CD14-positive monocyte (primary cell): ENCODE results near the gene USP11. TPM values are rescaled to one million over a fixed set of nuclear protein-coding genes. Genes with fewer than 3 reads are reported as not detected.

Experiments used
- DNase-seq, 3 donors: peaks; one replicate each; pipeline ENCODE4 v3.0.0-alpha.2; 2011 to 2022
- H2AFZ ChIP-seq: 2 replicates; pipeline ENCODE4 v1.6.0; 2012; ENCODE audit warnings: mild to moderate bottlenecking, low read depth, low read length, inconsistent platforms; ENCODE audit not compliant: insufficient read depth, poor library complexity, severe bottlenecking
- H3K27ac ChIP-seq, 2 donors: 1 replicate in 1 of 2; 2 replicates in 1 of 2; pipeline ENCODE4 v1.5.1; 2012 to 2013; ENCODE audit warnings: low read length in 2 of 2, control low read depth in 1 of 2, inconsistent platforms in 1 of 2, low read depth in 1 of 2, mild to moderate bottlenecking in 1 of 2
- H3K27me3 ChIP-seq, 2 donors: one replicate each; pipeline versions ENCODE4 v1.6.0 to v1.6.1; 2011 to 2013; ENCODE audit warnings: low read length in 2 of 2; ENCODE audit not compliant: control insufficient read depth in 2 of 2, insufficient read depth in 2 of 2
- H3K36me3 ChIP-seq, 2 donors: replicated peaks in 1 of 2; 1 replicate in 1 of 2; 2 replicates in 1 of 2; pipeline versions ENCODE4 v1.5.1 to v1.6.1; 2012 to 2013; ENCODE audit warnings: low read length in 2 of 2, control low read depth in 1 of 2, inconsistent platforms in 1 of 2, mild to moderate bottlenecking in 1 of 2; ENCODE audit not compliant: insufficient read depth in 2 of 2, control insufficient read depth in 1 of 2
- H3K4me1 ChIP-seq, 2 donors: 1 replicate in 1 of 2; 2 replicates in 1 of 2; pipeline versions ENCODE4 v1.5.1 to v1.6.1; 2012 to 2013; ENCODE audit warnings: low read length in 2 of 2, control low read depth in 1 of 2, inconsistent platforms in 1 of 2, mild to moderate bottlenecking in 1 of 2, moderate library complexity in 1 of 2; ENCODE audit not compliant: insufficient read depth in 2 of 2, control insufficient read depth in 1 of 2
- H3K4me2 ChIP-seq: replicated peaks from 2 replicates; pipeline ENCODE3; 2012; ENCODE audit warnings: low read length, moderate library complexity, mild to moderate bottlenecking; ENCODE audit not compliant: poor library complexity, severe bottlenecking; ENCODE audit errors: extremely low read depth
- H3K4me3 ChIP-seq, 3 experiments: fragments of 200-600 bp in 1 of 3; sonication (generic) in 1 of 3; replicated peaks in 1 of 3; 1 replicate in 2 of 3; 2 replicates in 1 of 3; pipeline ENCODE4 v1.5.1; 2011 to 2013; ENCODE audit warnings: low read length in 3 of 3, mild to moderate bottlenecking in 3 of 3, control low read depth in 2 of 3, low read depth in 2 of 3, inconsistent platforms in 1 of 3, moderate library complexity in 1 of 3
- H3K79me2 ChIP-seq: 2 replicates; pipeline ENCODE4 v1.6.0; 2012; ENCODE audit warnings: mild to moderate bottlenecking, control low read depth, inconsistent platforms, low read length, moderate library complexity; ENCODE audit not compliant: insufficient read depth
- H3K9ac ChIP-seq: 2 replicates; pipeline ENCODE4 v1.6.0; 2017; ENCODE audit warnings: low read length, mild to moderate bottlenecking; ENCODE audit not compliant: insufficient read depth, poor library complexity, severe bottlenecking
- H3K9me3 ChIP-seq, 2 donors: replicated peaks in 1 of 2; 1 replicate in 1 of 2; 2 replicates in 1 of 2; pipeline versions ENCODE4 v1.5.1 to v1.6.1; 2012 to 2013; ENCODE audit warnings: low read length in 2 of 2, control low read depth in 1 of 2; ENCODE audit not compliant: control insufficient read depth in 1 of 2, insufficient read depth in 1 of 2
- H4K20me1 ChIP-seq: 2 replicates; pipeline ENCODE4 v1.6.0; 2012; ENCODE audit warnings: mild to moderate bottlenecking, low read length, control low read depth, moderate library complexity; ENCODE audit not compliant: insufficient read depth
- H3K27ac Mint-ChIP-seq, 7 donors: one replicate each; pipeline ENCODE4 v1.8.0; 2020; ENCODE audit warnings: mild to moderate bottlenecking in 7 of 7, mixed read lengths in 7 of 7, moderate library complexity in 6 of 7, inconsistent platforms in 2 of 7
- H3K27me3 Mint-ChIP-seq, 3 donors: one replicate each; pipeline ENCODE4 v1.8.0; 2021 to 2022; ENCODE audit warnings: low read depth in 3 of 3, mild to moderate bottlenecking in 3 of 3, mixed read lengths in 3 of 3, moderate library complexity in 3 of 3, inconsistent platforms in 1 of 3
- H3K36me3 Mint-ChIP-seq, 2 donors: one replicate each; pipeline ENCODE4 v1.8.0; 2020; ENCODE audit warnings: mixed read lengths in 2 of 2, inconsistent platforms in 1 of 2, mild to moderate bottlenecking in 1 of 2
- H3K4me1 Mint-ChIP-seq: one replicate; pipeline ENCODE4 v1.8.0; 2020; ENCODE audit warnings: mild to moderate bottlenecking, mixed read lengths
- H3K4me3 Mint-ChIP-seq, 2 donors: one replicate each; pipeline ENCODE4 v1.8.0; 2020; ENCODE audit warnings: mild to moderate bottlenecking in 2 of 2, mixed read lengths in 2 of 2, moderate library complexity in 1 of 2
- H3K9me3 Mint-ChIP-seq, 7 donors: one replicate each; pipeline ENCODE4 v1.8.0; 2020 to 2022; ENCODE audit warnings: mixed read lengths in 7 of 7, mild to moderate bottlenecking in 6 of 7, moderate library complexity in 6 of 7, inconsistent platforms in 2 of 7
- WGBS: methylation state at CpG from one replicate; pipeline ENCODE4 v1.1.5; 2013; ENCODE audit warnings: missing lambda C conversion rate; ENCODE audit not compliant: insufficient coverage; 5-methylcytosine and 5-hydroxymethylcytosine counted together
- intact Hi-C, 2 donors: fragments of 100-400 bp; cut with micrococcal nuclease; formaldehyde crosslinking; loops; one replicate each; pipeline versions ENCODE4 v1.15.0 to v1.15.1; 2023
- polyA plus RNA-seq, 3 donors: library from polyadenylated mRNA; depleted of rRNA in 1 of 3; unstranded in 2 of 3; stranded (reverse) in 1 of 3; fragments of 300-500 nt in 2 of 3; fragments of >200 nt in 1 of 3; fragmentation: Illumina TruSeq in 2 of 3; gene quantifications; 1 replicate in 2 of 3; 2 replicates in 1 of 3; pipeline ENCODE4 v1.2.3, GENCODE V29; 2012 to 2021
- TF ChIP-seq, protein P1 (sequence below): fragments of 200-600 bp; IDR thresholded peaks from one replicate; pipeline ENCODE4 v1.8.0; 2022; ENCODE audit warnings: antibody characterized with exemption, mild to moderate bottlenecking

USP11 gene
- polyA plus RNA-seq, 3 donors, result 6.7 to 9.7 (median 8.8) TPM

DNA sequence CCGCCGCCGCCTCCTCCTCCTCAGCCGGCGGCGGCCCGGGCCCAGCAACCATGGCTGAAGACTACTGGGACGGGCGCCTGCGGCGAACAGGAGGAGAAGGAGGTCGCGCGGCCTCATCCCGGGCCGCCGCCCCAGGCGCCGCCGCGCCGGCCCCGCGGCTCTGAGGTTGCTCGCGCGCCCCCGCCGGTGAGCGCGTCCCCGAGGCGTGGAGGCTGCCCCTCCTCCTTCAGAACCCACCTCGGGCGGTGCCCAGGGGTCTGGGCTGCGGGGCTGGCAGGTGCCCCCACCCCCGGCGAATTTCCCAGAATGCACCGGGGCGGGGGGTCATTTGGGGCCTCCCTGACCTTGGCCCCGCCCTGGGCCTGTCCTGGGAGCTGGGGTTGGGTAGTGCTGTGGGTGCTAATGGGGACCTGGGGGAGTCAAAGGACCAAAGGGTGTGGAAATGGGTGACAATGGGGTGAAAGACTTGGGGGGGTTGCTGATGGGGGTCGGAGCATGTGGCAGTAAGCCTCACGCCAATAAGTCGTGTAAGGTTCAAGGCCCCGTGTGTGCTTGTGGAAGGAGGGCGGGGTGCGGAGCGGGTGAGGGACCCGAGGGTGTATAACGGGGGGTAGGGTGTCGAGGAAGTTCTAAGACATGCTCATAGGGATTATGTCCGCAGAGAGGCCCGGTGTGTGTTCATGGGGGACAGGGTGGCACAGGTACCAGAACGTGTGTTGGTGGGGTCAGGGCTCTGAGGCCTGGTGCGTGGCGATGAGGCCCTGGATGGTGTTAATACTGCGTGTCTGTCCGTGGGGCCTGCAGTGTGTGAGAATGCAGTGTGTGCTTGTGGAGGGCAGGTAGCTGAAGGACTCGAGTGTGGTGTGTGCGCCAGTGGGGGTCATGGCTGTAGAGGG is 13.6 kb upstream of the USP11 start:
- Histone ChIP-seq H3K9me3 (no peaks in the 10 kb centered on the region), H3K36me3 (peaks cover 28 to 47% of the 10 kb centered on the region in 2 donors), H3K27ac (peak overlapping the region; percentile 95 to 98), H3K79me2 (peaks cover 37% of the 10 kb centered on the region), H4K20me1 (peaks cover 72% of the 10 kb centered on the region), H3K27me3 (no peaks in the 10 kb centered on the region), H3K9ac (peak overlapping the region; percentile 92), H3K4me2 (peak overlapping the region; percentile 88), H2AFZ (peak overlapping the region; percentile 79), H3K4me1 (peaks cover 28 to 39% of the 10 kb centered on the region in 2 donors), H3K4me3 (peak overlapping the region; percentile 71 to 88 (median 79))
- peaks cover 45% of the 10 kb centered on the region for H3K4me1 Mint-ChIP-seq
- WGBS, result under 1% methylated on average over 41 of the region's 60 CpGs
- H3K27ac Mint-ChIP-seq, result peak overlapping the region; percentile 79 to 98 (median 91)
- H3K9me3 Mint-ChIP-seq, result peaks cover 0 to 14% (median 0%) of the 10 kb centered on the region in 7 donors
- TF ChIP-seq, protein P1, sequence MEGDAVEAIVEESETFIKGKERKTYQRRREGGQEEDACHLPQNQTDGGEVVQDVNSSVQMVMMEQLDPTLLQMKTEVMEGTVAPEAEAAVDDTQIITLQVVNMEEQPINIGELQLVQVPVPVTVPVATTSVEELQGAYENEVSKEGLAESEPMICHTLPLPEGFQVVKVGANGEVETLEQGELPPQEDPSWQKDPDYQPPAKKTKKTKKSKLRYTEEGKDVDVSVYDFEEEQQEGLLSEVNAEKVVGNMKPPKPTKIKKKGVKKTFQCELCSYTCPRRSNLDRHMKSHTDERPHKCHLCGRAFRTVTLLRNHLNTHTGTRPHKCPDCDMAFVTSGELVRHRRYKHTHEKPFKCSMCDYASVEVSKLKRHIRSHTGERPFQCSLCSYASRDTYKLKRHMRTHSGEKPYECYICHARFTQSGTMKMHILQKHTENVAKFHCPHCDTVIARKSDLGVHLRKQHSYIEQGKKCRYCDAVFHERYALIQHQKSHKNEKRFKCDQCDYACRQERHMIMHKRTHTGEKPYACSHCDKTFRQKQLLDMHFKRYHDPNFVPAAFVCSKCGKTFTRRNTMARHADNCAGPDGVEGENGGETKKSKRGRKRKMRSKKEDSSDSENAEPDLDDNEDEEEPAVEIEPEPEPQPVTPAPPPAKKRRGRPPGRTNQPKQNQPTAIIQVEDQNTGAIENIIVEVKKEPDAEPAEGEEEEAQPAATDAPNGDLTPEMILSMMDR, result no peak
- peak; percentile 3 to 33 (median 31) for DNase-seq
- intact Hi-C loops, result loop anchor here in 1 of 2 donors (2.0 kb wide), 1 partner anchor 14 kb away; the partner anchor contains the start of gene USP11
- H3K27me3 Mint-ChIP-seq, result peaks cover 0 to 21% (median 0%) of the 10 kb centered on the region in 3 donors
- peaks cover 38 to 51% of the 10 kb centered on the region in 2 donors for H3K36me3 Mint-ChIP-seq
- H3K4me3 Mint-ChIP-seq, result peak overlapping the region; percentile 89 to 91

DNA sequence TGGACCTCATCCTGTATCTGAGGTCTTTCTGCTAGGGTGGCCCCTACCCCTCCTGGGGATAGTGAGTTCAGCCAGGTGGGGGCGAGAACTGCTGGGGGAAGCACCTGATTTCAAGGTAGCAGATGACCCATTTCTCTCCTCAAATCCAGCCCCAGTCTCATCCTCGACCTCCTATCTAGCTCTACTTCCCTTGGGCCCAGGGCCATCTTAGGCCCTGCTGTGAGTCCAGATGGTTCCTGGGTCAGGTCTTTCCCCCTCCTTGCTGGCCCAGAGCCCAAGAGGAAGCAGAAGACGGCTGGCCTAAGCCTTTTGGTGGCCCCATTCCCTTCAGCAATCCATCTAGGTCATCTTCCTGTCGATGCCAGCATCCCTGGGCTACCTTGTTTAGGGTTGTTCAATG is 11.1 kb upstream of the USP11 start:
- TF ChIP-seq, protein P1, result no peak
- Histone ChIP-seq H3K9ac (no peak overlapping the region), H3K27me3 (no peaks in the 10 kb centered on the region), H3K79me2 (peaks cover 37% of the 10 kb centered on the region), H3K27ac (peak overlapping the region; percentile 3 to 32), H2AFZ (no peak overlapping the region), H3K4me3 (no peak overlapping the region), H3K36me3 (peaks cover 36 to 47% of the 10 kb centered on the region in 2 donors), H3K4me1 (peaks cover 25 to 34% of the 10 kb centered on the region in 2 donors), H3K4me2 (no peak overlapping the region), H4K20me1 (peaks cover 55% of the 10 kb centered on the region), H3K9me3 (no peaks in the 10 kb centered on the region)
- peaks cover 39 to 51% of the 10 kb centered on the region in 2 donors for H3K36me3 Mint-ChIP-seq
- H3K27me3 Mint-ChIP-seq, result peaks cover 0 to 24% (median 0%) of the 10 kb centered on the region in 3 donors
- peaks cover 38% of the 10 kb centered on the region for H3K4me1 Mint-ChIP-seq
- peaks cover 0 to 16% (median 0%) of the 10 kb centered on the region in 7 donors for H3K9me3 Mint-ChIP-seq
- peak in 2 of 3 donors; percentile 21 to 27 for DNase-seq
- WGBS, result no CpG with 5 or more reads among the region's 4 CpGs
- H3K27ac Mint-ChIP-seq, result peak overlapping the region in 5 of 7 donors; percentile 17 to 55 (median 47)
- intact Hi-C loops, result no loop called here
- H3K4me3 Mint-ChIP-seq, result no peak overlapping the region
